CD4-positive, alpha-beta T cell treated with Interleukin-1 beta for 1 hour (primary cell): ENCODE measurements around the gene ASMTL.
"Not testable (repeated sequence)": the region's sequence is repeated elsewhere in the genome, so short reads cannot be mapped to it uniquely, and the experiment has no call there.

Experiments
- DNase-seq, 2 donors: peaks; one replicate each; pipeline ENCODE4 v3.0.0-alpha.2; 2020 to 2022

Gene ASMTL

GRCh38 chrX:1433646-1434357, 18.9 kb downstream of the ASMTL start:
- DNase-seq = no peak

DNA sequence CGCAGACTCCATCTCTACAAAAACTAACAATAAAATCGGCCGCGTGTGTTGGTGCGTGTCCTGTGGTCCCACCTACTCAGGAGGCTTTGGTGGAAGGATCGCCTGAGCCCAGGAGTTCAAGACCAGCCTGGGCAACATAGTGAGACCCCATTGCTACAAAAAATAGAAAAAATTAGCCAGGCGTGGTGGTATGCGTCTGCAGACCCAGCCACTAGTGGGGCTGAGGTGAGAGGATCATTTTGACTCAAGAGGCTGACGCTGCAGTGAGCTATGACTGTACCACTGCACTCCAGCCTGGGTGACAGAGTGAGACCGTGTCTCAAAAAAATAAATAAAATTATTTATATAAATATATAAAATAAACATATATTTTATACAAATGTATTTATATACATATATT, 22.3 kb downstream of the ASMTL start:
- DNase-seq = no peak

DNA sequence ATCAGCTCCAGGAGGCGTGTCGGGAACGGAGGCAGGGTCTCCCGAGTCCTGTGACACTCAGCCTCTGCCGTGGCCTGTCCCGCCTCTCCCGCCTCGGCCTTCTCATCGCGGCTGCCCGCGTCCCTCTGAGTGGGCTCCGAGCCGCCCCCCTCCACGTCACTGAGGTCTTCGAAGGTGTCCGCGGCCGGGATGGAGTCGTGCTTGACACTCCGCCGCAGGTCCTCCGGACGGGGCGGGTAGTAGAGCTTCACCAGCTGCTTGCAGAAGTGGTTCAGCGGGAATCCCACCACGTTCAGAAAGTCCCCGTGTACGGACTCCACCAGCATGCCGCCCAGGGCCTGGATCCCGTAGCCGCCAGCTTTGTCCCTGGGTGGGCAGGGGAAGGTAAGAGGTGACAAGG, 25.0 kb downstream of the ASMTL start:
- DNase-seq = no peak

DNA sequence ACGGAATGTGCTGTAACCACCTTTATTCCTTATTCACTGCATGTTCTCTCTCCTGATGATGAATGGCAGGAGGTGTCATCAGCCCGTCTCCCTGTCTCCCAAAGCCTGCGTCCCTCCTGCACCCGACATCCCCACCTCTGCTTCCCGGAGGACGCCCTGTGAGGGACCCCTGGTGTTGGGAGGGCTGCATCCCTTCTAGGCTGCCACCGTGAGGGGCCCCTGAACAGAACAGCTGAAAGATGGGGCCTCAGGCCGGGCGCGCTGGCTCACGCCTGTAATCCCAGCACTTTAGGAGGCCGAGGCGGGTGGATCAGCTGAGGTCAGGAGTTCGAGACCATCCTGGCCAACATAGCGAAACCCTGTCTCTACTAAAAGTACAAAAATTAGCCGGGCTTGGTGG, 26.4 kb downstream of the ASMTL start:
- DNase-seq = not testable (repeated sequence)

- DNase-seq = no peak
Measured at GRCh38 chrX:1425381-1425780, 27.3 kb downstream of the ASMTL start.

DNA sequence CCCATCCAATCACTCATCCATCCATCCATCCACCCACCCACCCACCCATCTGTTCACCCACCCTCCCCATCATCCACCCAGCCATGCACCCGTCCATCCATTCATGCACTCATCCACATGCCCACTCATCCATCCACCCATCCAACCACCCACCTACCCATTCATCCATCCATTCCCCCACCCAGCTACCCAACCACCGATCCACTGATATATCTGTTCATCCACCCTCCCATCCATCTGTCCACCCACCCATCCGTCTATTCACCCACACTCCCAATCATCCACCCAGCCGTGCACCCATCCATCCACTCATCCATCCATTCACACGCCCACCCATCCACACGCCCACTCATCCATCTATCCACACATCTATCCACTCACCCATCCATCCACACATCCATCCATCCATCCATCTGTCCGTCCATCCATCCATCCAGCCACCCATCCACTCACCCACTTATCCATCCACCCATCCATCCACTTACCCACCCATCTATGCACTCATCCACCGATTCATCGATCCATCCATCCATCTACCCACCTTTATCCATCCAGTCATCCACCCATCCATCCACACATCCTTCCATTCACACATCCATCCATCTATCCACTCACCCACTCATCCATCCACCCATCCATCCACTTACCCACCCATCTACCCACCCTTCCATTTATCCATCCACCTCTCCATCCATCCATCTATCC, 28.4 kb downstream of the ASMTL start:
- DNase-seq = no peak

DNA sequence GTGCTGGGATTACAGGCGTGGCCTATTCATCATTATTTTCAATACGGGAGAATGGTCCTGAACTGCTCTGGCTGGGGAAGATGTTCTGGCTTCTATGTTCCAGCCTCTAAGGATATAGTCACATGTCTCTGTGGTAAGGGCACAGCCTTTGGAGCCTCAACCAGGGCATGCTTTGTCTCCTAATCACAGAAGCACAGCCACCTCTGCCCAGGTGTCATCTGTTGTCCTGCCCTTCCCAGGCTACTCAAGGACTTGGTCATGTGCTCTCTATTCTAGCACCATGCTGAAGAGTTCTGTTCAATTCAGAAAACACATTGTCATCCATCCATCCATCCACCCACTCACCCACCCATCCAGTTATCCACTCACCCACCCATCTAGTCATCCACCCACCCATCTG, 29.5 kb downstream of the ASMTL start:
- no peak for DNase-seq

- DNase-seq = no peak
Measured at GRCh38 chrX:1422135-1422465, 30.6 kb downstream of the ASMTL start.

GRCh38 chrX:1421433-1422134, 31.1 kb downstream of the ASMTL start:
- no peak for DNase-seq

GRCh38 chrX:1420371-1420770, 32.3 kb downstream of the ASMTL start:
- no peak for DNase-seq

GRCh38 chrX:1419545-1420355, 33.0 kb downstream of the ASMTL start:
- DNase-seq = no peak

DNA sequence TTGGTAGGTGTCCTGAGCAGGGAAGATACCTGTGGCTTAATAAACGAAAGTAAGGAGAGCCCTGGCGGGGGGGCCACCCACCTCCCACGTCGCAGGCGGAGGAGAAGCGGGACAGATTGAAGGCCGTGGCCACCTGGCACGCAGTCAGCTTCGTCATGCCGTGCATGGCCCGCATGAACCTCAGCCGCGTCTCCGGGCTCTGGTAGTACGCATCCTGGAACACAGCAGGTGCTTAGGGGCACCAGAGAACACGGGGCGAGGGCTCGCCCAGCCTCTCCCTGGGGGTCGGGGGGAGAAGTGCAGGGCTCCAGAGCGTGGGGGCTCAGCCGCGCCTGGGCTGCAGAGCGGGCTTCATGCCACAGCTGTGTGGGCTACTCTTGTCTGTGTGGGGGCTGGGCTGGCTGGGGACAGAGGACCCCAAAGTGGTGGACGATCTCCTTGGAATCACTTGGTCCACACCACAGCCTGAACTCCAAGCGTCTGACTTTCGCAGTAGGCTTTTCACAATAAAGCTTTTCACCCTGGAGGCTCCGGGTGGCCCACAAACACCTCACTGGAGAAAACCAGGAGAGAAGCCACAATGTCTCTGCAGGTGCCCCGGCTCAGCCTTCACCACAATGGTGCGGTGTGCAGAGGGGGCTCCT, 33.7 kb downstream of the ASMTL start:
- no peak for DNase-seq

DNA sequence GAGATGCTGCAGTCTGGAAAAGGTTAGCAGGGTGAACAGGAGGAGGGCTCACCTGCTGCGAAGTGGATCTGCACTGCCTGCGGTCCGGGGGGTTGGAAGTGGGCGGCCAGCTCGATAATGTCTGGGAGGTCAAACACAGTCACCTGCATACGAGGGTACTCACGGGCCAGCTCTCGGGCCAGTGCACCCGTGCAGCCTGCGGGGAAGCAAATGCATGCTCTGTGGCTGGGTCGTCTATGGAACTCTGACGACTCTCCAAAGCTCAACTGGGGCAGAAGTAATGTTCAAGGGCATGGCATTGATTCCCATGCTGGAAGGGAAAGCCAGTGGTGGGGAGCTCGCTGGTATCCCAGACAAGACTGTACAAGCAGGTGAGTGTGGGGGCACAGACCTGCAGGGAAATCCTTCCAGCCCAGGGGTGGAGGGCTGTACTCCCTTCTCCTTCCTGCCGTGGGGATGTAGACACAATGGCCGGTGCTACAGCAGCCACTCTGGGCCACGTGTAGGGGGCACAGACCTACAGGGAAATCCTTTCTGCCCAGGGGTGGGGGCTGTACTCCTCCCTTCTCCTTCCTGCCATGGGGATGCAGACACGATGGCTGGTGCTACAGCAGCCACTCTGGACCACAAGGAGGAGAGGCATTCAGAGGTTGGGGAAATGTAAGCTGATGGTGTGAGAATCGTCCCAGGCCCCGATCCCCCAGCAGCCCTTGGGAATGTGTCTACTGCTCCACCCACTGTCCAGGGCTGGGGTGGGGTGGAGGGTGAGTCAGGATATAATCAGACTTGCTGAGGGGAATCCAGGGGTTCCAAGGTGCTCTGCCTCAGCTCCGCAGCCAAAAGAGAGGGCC, 34.6 kb downstream of the ASMTL start:
- DNase-seq = no peak

DNA sequence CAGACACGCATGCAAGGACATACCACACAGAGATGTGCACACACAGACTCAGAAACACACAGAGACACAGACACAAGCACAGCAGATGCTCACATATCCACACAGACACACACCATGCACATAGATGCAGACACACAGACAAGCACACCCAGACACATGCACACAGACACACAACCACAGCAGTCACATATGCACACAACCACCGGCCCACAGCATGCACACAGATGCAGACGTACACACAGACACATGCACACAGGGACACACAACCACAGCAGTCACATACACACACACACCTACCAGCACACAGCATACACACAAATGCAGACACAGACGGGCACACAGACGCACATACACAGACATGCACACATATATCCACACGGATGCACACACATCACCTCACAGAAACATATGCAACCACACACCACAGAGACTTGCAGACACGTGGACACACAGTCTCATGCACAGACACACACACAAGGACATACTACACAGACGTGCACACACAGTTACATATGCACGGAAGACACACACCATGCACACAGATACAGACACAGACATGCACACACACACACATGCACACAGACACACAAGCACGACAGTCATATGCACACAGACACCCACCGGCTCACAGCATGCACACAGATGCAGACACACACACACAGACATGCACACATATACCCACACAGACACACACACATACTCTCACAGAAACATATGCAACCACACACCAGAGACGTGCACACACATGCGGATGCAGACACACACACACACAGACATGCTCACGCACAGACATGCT, 35.5 kb downstream of the ASMTL start:
- no peak for DNase-seq

GRCh38 chrX:1416327-1416784, 36.4 kb downstream of the ASMTL start:
- DNase-seq = no peak

DNA sequence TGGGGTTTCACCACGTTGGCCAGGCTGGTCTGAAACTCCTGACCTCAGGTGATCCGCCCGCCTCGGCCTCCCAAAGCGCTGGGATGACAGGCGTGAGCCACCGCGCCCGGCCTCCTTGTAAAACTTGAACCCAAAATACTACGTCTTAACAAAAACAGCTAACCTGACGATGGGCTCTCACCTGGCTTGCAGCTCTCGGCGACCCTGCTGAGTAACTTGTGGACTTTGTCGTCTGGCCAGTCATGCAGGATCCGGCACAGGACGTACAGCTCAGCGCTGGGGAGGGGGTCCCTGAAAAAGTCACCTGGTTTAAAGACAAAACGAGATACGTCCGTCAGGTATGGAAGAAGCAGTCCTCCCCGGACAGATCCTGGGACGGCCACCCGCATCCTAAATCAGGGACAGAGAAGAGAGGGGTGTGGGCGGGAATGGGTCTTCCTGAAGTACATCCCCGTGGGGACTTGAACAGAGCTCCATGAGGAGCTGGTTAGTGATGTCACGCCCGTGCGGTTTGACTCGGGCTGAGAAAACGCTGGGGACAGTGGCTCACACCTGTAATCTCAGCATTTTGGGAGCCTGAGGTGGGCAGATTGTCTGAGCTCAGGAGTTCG, 40.1 kb downstream of the ASMTL start:
- no peak for DNase-seq

DNA sequence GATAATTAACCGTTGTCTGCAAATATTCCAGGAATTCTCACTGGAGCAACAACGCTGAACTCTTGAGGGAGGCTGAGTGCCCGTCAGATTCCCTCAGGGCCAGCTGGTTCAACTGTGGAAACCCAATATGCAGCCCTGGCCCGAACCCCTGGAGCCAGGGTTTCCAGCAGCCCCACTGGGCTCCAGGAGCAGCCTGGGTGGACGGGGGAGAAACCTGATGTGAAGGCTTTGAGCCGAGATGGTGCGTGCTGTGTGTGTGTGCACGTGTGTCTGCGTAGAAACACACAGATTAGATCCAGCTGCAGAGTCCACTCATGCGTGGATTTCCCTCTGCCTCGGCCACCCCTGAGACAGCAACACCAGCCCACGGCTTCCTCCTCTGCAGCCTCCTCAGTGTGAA, 41.4 kb downstream of the ASMTL start:
- DNase-seq = no peak

DNA sequence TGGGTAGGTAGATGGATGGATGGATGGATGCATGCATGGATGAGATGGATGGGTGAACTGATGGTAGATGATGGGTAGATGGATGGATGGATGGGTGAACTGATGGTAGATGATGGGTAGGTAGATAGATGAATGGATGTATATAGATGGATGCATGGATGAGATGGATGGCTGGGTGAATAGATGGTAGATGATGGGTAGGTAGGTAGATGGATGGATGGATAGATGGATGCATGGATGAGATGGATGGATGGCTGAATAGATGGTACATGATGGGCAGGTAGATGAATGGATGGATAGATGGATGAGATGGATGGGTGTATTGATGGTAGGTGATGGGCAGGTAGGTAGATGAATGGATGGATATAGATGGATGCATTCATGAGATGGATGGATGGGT, 45.7 kb downstream of the ASMTL start:
- no peak for DNase-seq

- DNase-seq = not testable (repeated sequence)
Measured at GRCh38 chrX:1405769-1406168, 46.9 kb downstream of the ASMTL start.

- not testable (repeated sequence) for DNase-seq
Measured at GRCh38 chrX:1403867-1404266, 48.8 kb downstream of the ASMTL start.
